IgD-negative memory B cell (primary cell): ENCODE results near the gene OTOP2. TPM values are rescaled to one million over a fixed set of nuclear protein-coding genes. Genes with fewer than 3 reads are reported as not detected.
"Not testable (repeated sequence)": the region's sequence is repeated elsewhere in the genome, so short reads cannot be mapped to it uniquely, and the experiment has no call there.

ENCODE experiments used
- H3K27ac Mint-ChIP-seq, 3 donors: one replicate each; pipeline ENCODE4 v1.8.0; 2020 to 2022; ENCODE audit warnings: mild to moderate bottlenecking in 3 of 3, mixed read lengths in 3 of 3, moderate library complexity in 1 of 3
- H3K27me3 Mint-ChIP-seq: one replicate; pipeline ENCODE4 v1.8.0; 2021; ENCODE audit warnings: mixed read lengths
- H3K36me3 Mint-ChIP-seq: one replicate; pipeline ENCODE4 v1.8.0; 2020; ENCODE audit warnings: mild to moderate bottlenecking, mixed read lengths
- H3K4me1 Mint-ChIP-seq, 3 donors: one replicate each; pipeline ENCODE4 v1.8.0; 2020 to 2022; ENCODE audit warnings: mixed read lengths in 3 of 3, mild to moderate bottlenecking in 1 of 3
- H3K4me3 Mint-ChIP-seq, 4 donors: one replicate each; pipeline ENCODE4 v1.8.0; 2020 to 2022; ENCODE audit warnings: mild to moderate bottlenecking in 4 of 4, mixed read lengths in 4 of 4, moderate library complexity in 3 of 4
- H3K9me3 Mint-ChIP-seq, 3 donors: one replicate each; pipeline ENCODE4 v1.8.0; 2020 to 2021; ENCODE audit warnings: mixed read lengths in 3 of 3, mild to moderate bottlenecking in 1 of 3
- polyA plus RNA-seq: library from polyadenylated mRNA; unstranded; fragments of 300-500 nt; fragmentation: Illumina TruSeq; gene quantifications from one replicate; pipeline ENCODE4 v1.2.3, GENCODE V29; 2021

OTOP2 gene
- polyA plus RNA-seq, 1 donor from 2014 or later, result not detected

GRCh38 chr17:74978240-74978639, 54.2 kb downstream of the OTOP2 start:
- H3K27ac Mint-ChIP-seq, result no peak overlapping the region
- no peaks in the 10 kb centered on the region for H3K36me3 Mint-ChIP-seq

GRCh38 chr17:74979408-74980146, 55.5 kb downstream of the OTOP2 start:
- H3K9me3 Mint-ChIP-seq, result no peaks in the 10 kb centered on the region
- peaks cover 23% of the 10 kb centered on the region for H3K27me3 Mint-ChIP-seq
- H3K4me1 Mint-ChIP-seq, result peaks cover 6 to 9% (median 7%) of the 10 kb centered on the region in 3 donors
- H3K27ac Mint-ChIP-seq, result peak overlapping the region in 1 of 3 donors; percentile 13
- peak overlapping the region in 2 of 4 donors; percentile 12 to 55 for H3K4me3 Mint-ChIP-seq
- H3K36me3 Mint-ChIP-seq, result no peaks in the 10 kb centered on the region

More at GRCh38 chr17:74978240-74978639, 54.2 kb downstream of the OTOP2 start:
- H3K4me1 Mint-ChIP-seq, result peaks cover 6 to 9% (median 7%) of the 10 kb centered on the region in 3 donors
- H3K27me3 Mint-ChIP-seq, result peaks cover 27% of the 10 kb centered on the region
- peak overlapping the region in 1 of 4 donors; percentile 6 for H3K4me3 Mint-ChIP-seq
- no peaks in the 10 kb centered on the region for H3K9me3 Mint-ChIP-seq

- Mint-ChIP-seq H3K27ac (peak overlapping the region in 2 of 3 donors; percentile 17 to 39), H3K4me3 (peak overlapping the region; percentile 76 to 94 (median 88)), H3K4me1 (peaks cover 6 to 9% (median 7%) of the 10 kb centered on the region in 3 donors), H3K36me3 (no peaks in the 10 kb centered on the region), H3K27me3 (peaks cover 19% of the 10 kb centered on the region), H3K9me3 (no peaks in the 10 kb centered on the region)
Measured at GRCh38 chr17:74981318-74981978, 57.4 kb downstream of the OTOP2 start.

GRCh38 chr17:74981979-74982662, 58.0 kb downstream of the OTOP2 start:
- Mint-ChIP-seq H3K36me3 (no peaks in the 10 kb centered on the region), H3K9me3 (no peaks in the 10 kb centered on the region), H3K27ac (peak overlapping the region in 2 of 3 donors; percentile 17 to 39), H3K4me3 (peak overlapping the region; percentile 76 to 94 (median 88)), H3K27me3 (peaks cover 21% of the 10 kb centered on the region), H3K4me1 (peaks cover 8 to 10% (median 9%) of the 10 kb centered on the region in 3 donors)

GRCh38 chr17:74982663-74983313, 58.7 kb downstream of the OTOP2 start:
- not testable (repeated sequence) for H3K27ac Mint-ChIP-seq

More at GRCh38 chr17:74982663-74983313, 58.7 kb downstream of the OTOP2 start:
- Mint-ChIP-seq H3K4me3 (peak overlapping the region; percentile 63 to 85 (median 78)), H3K27me3 (peaks cover 22% of the 10 kb centered on the region), H3K4me1 (peaks cover 10 to 13% (median 12%) of the 10 kb centered on the region in 3 donors)
- not testable (repeated sequence) for H3K9me3 Mint-ChIP-seq, H3K36me3 Mint-ChIP-seq

Other genes with a start within 250 kb of the OTOP2 start
- gene CD300LF, start 211.3 kb upstream of the OTOP2 start, polyA plus RNA-seq, result not detected
- gene RAB37, start 187.0 kb upstream of the OTOP2 start, polyA plus RNA-seq, result 76.5 TPM
- 177 TPM for gene NHERF1, start 175.6 kb upstream of the OTOP2 start, polyA plus RNA-seq
- 24.5 TPM for gene NAT9, start 147.9 kb upstream of the OTOP2 start, polyA plus RNA-seq
- gene GRIN2C, start 64.4 kb upstream of the OTOP2 start, polyA plus RNA-seq, result not detected
- 5.9 TPM for gene FDXR, start 51.3 kb upstream of the OTOP2 start, polyA plus RNA-seq
- gene FADS6, start 30.6 kb upstream of the OTOP2 start, polyA plus RNA-seq, result not detected
- not detected for gene USH1G, start 1.0 kb upstream of the OTOP2 start, polyA plus RNA-seq
- not detected for gene OTOP3, start 11.6 kb downstream of the OTOP2 start, polyA plus RNA-seq
- gene HID1, start 48.5 kb downstream of the OTOP2 start, polyA plus RNA-seq, result 1.2 TPM
- gene CDR2L, start 63.4 kb downstream of the OTOP2 start, polyA plus RNA-seq, result not detected
- 53.9 TPM for gene MRPL58, start 88.4 kb downstream of the OTOP2 start, polyA plus RNA-seq
- 241 TPM for gene ATP5PD, start 122.7 kb downstream of the OTOP2 start, polyA plus RNA-seq
- 5.7 TPM for gene KCTD2, start 123.0 kb downstream of the OTOP2 start, polyA plus RNA-seq
- gene SLC16A5, start 163.7 kb downstream of the OTOP2 start, polyA plus RNA-seq, result 3.0 TPM
- gene ARMC7, start 185.7 kb downstream of the OTOP2 start, polyA plus RNA-seq, result 4.5 TPM
- 150 TPM for gene NT5C, start 207.5 kb downstream of the OTOP2 start, polyA plus RNA-seq
- gene JPT1, start 230.2 kb downstream of the OTOP2 start, polyA plus RNA-seq, result 150 TPM